HG02852 (cell line): Measurements from ENCODE around the gene CTAGE6.
"Not testable (repeated sequence)": the region's sequence is repeated elsewhere in the genome, so short reads cannot be mapped to it uniquely, and the experiment has no call there.

Experiments
- ATAC-seq: cut with Tn5 transposase; IDR thresholded peaks from one replicate; pipeline ENCODE4 v1.9.1; 2021; ENCODE audit warnings: mild to moderate bottlenecking, moderate library complexity; ENCODE audit not compliant: unreplicated experiment

CTAGE6 gene

GRCh38 chr7:143715543-143716193 lies 41.8 kb downstream of the CTAGE6 start:
- ATAC-seq, result not testable (repeated sequence)

GRCh38 chr7:143714581-143715454 lies 42.7 kb downstream of the CTAGE6 start:
- ATAC-seq, result not testable (repeated sequence)

GRCh38 chr7:143712381-143712780 lies 45.1 kb downstream of the CTAGE6 start:
- ATAC-seq, result not testable (repeated sequence)

- not testable (repeated sequence) for ATAC-seq
Measured at GRCh38 chr7:143711727-143712324, 45.7 kb downstream of the CTAGE6 start.

GRCh38 chr7:143709895-143710294 lies 47.6 kb downstream of the CTAGE6 start:
- ATAC-seq, result not testable (repeated sequence)
